Hematopoietic multipotent progenitor cell treated with erythropoietin and hydrocortisone succinate and interleukin-3 and kit ligand, for 6 days (in vitro differentiated cells): ENCODE results near the gene VWA1.
"Not testable (repeated sequence)": the region's sequence is repeated elsewhere in the genome, so short reads cannot be mapped to it uniquely, and the experiment has no call there.

Source experiments
- DNase-seq: peaks from one replicate; pipeline ENCODE4 v3.0.0-alpha.2; 2015

VWA1 gene

GRCh38 chr1:1406101-1406820 is 29.2 kb upstream of the VWA1 start:
- peak; percentile 76 for DNase-seq

- DNase-seq, result peak; percentile 97
These were observed 28.5 kb upstream of the VWA1 start, which contains the start of gene MRPL20 for GRCh38 chr1:1406821-1407635. MRPL20 (minus strand) TSS chr1:1407293; CDS start chr1:1407217, 76 bp downstream.

- DNase-seq, result peak; percentile 64
These were observed 27.7 kb upstream of the VWA1 start for GRCh38 chr1:1407636-1408318.

DNA sequence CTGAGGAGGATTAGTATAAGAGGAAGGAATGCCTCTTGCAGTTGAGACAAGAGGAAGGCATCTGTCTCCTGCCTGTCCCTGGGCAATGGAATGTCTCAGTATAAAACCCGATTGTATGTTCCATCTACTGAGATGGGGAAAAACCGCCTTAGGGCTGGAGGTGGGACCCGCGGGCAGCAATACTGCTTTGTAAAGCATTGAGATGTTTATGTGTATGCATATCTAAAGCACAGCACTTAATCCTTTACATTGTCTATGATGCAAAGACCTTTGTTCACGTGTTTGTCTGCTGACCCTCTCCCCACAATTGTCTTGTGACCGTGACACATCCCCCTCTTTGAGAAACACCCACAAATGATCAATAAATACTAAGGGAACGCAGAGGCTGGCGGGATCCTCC is 25.3 kb upstream of the VWA1 start:
- not testable (repeated sequence) for DNase-seq

DNA sequence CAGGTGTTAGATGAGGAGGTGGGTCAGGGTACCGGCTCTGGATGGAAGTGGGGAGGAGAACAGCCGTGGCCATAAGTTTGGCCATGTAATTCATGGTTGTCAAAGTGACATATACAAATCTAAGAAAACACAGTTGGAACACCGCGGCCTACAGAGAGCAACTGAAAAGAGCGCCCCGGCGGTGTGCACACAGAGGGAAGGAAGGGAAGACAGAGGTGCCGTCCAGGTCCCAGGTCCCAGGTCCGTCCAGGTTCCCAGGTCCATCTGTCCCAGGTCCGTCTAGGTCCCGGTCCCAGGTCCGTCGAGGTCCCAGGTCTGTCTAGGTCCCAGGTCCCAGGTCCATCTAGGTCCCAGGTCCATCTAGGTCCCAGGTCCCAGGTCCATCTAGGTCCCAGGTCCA is 23.9 kb upstream of the VWA1 start:
- DNase-seq, result no peak

- not testable (repeated sequence) for DNase-seq
These were observed 23.1 kb upstream of the VWA1 start for GRCh38 chr1:1412311-1412902.

DNA sequence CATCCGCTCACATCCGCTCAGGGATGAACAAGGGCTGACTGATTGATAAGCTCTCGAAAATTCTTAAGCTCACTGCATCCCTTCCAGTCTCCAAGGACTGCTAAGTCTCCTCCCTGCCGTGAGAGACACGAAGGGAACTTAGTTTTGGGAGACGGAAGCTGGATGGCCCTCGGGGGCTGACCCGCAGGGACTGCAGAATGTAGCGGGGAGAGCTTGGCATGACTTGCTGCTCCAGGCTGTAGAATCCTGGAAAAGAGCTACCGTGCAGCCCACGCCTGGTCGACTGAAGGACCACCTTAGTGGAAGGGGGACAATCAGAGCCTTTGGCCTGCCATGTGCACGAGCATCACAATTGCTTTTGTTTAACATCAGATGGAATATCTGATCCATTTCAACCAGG is 19.7 kb upstream of the VWA1 start:
- DNase-seq, result no peak

GRCh38 chr1:1417396-1417795 is 18.1 kb upstream of the VWA1 start:
- not testable (repeated sequence) for DNase-seq

- DNase-seq, result not testable (repeated sequence)
These were observed 17.5 kb upstream of the VWA1 start for GRCh38 chr1:1417825-1418463.

- DNase-seq, result no peak
These were observed 16.8 kb upstream of the VWA1 start for GRCh38 chr1:1418464-1419362.

DNA sequence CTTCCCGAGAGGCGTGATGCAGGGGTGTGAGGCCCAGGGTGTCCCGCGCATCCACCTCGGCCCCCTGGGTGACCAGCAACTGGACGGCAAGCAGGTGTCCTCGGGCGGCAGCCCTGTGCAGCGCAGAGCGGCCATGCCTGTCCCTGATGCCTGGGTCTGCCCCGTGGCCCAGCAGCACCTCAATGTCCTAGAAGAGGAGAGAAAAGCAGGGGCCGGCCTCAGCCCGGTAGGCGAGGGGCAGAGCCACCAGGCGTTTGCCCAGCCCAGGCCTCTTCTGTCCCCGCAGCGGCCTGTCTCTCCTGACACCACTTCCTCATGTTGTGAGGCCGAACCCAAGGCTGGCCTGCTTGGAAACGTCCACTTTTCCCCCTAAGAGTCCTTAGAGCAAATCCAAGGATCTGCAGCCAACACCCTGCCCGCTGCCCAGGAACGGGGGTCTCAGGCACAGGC is 16.1 kb upstream of the VWA1 start:
- DNase-seq, result no peak

DNA sequence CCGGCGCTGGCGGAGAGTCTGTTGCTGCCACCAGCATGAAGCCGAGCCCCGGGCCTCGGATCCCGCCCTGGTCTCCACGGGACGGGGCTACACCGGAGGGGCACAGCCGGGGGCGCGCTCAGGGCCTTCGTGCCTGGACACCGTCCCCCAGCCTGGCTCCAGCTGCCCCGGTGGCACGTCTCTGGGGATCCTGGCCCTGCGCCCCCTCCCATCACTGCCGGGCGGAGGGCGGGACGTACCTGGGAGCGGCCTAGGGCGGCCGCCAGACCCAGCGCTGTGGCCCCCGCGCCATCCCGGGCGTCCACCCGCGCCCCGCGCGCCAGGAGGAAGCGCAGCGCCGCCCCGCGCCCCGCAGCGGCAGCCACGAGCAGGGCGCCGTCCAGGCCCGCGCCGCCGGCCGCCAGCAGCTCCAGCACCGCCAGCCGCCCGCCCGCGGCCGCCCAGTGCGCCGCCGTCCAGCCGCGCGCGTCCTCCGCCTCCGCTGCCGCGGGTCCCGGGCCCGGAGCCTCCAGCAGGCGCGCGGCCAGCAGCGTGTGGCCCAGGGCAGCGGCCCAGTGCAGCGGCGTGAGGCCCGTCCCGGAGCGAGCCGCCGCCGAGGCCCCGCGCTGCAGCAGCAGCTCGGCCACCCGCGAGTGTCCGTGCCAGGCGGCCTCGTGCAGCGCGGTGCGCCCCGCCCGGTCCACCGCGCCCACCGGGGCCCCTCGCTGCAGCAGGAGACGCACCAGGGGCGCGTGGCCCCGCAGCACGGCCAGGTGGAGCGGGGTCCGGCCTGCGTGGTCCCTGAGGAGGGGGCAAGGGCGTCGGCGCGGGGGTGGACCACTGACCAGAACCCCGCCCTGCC is 15.5 kb upstream of the VWA1 start:
- no peak for DNase-seq

DNA sequence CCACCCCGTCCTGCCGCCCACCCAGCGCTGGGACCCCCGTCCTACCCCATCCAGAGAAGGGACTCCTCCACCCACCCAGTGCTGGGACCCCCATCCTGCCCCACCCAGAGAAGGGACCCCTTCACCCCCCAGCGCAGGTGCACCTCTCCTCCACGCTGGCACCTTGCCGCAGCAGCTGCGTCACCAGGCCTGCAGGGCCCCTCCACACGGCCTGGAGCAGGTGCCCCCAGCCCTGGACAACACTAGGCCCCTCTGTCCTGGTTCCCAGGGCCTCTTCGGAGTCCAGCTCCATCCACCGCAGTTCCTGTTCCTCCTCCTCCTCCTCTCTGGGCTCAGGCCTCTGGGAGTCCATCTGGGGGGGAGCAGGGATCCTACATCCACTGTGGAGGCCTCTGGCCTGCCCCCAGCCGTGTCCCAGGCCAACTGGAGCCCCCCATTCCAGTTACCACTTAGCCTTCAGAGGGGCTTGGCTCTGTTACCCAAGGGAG is 14.8 kb upstream of the VWA1 start:
- DNase-seq, result no peak

- DNase-seq, result no peak
These were observed 14.2 kb upstream of the VWA1 start, which contains the start of gene ANKRD65 for GRCh38 chr1:1421147-1421906. ANKRD65 (minus strand) TSS chr1:1421276; CDS start chr1:1421005, 271 bp downstream.

GRCh38 chr1:1421907-1422464 is 13.5 kb upstream of the VWA1 start:
- no peak for DNase-seq

DNA sequence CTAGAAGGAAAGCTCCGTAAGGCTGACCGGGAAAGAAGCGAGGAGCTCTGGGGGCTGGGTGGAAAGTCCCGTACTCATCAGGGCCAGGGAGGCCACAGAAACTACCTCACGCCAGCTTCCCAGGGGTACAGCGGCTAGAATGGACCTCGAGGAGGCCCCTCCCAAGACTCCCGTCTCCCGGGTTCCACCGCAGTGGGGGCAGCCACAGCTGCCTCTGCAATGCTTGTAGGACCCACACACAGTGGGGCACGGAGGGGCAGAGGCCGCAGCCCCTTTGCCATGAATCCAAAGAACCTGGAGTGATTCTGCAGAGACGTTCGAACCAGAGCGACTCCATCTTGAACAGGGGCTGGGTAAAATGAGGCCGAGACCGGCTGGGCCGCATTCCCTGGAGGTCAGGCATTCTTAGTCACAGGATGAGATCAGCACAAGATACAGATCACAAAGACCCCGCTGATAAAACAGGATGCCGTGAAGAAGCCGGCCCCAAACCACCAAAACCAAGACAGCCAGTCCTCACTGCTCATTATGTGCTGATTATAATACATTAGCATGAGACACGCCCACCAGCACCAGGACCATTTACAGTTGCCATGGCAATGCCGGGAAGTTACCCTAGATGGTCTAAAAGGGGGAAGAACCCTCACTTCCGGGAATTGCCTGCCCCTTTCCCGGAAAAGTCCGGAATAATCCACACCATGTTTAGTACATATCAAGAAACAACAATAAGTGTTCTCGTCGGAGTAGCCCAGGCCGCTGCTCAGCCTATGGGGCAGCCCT is 12.8 kb upstream of the VWA1 start:
- DNase-seq, result no peak

- DNase-seq, result no peak
These were observed 12.3 kb upstream of the VWA1 start for GRCh38 chr1:1423245-1423597.

DNA sequence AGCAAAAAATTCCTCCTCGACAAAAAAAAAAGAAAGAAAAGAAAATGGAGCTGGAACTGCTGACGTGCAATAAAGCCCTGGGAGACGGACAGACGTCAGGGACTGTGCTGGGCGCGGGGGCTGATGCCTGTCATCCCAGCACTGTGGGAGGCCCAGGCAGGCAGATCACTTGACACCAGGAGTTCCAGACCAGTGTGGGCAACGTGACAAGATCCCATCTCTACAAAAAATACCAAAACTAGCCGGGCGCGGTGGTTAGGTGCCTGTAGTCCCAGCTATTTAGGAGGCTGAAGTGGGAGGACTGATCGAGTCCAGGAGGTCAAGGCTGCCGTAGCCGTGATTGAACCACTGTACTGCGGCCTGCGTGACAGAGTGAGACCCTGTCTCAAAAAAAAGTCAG is 10.8 kb upstream of the VWA1 start:
- DNase-seq, result no peak

DNA sequence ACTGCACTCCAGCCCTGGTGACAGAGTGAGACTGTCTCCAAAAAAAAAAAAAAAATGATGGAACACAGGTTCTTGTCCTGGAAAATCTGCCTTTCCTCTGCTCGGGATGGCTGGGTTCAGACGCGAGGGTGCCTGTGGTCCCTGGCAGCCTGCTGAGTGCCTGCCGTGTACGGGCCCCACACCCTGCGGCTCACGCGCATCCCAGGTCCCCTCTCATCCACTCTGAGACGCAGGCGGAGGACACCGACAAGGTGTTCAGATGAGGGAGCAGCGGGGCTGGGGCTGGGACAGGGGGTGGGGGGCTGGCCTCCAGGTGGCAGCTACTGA is 10.1 kb upstream of the VWA1 start:
- no peak for DNase-seq
